Suprapubic skin (tissue), 4 donors: ENCODE data around the gene MYO5C. TPM values are rescaled to one million over a fixed set of nuclear protein-coding genes. Genes with fewer than 3 reads are reported as not detected.
"Not testable (repeated sequence)": the region's sequence is repeated elsewhere in the genome, so short reads cannot be mapped to it uniquely, and the experiment has no call there.

Source experiments
- DNase-seq, 2 donors: peaks; one replicate each; pipeline ENCODE4 v3.0.0-alpha.2; 2019; ENCODE audit warnings: low spot score in 2 of 2
- H3K27ac ChIP-seq: fragments of 200-600 bp; sonication (generic); one replicate; pipeline ENCODE4 v1.5.1; 2019
- H3K27me3 ChIP-seq: fragments of 200-600 bp; sonication (generic); one replicate; pipeline ENCODE4 v1.5.1; 2019
- H3K36me3 ChIP-seq: fragments of 200-600 bp; sonication (generic); one replicate; pipeline ENCODE4 v1.5.1; 2019
- H3K4me1 ChIP-seq: fragments of 200-600 bp; sonication (generic); one replicate; pipeline ENCODE4 v1.5.1; 2019
- H3K4me3 ChIP-seq: fragments of 200-600 bp; sonication (generic); one replicate; pipeline ENCODE4 v1.5.1; 2019; ENCODE audit warnings: mild to moderate bottlenecking
- H3K9me3 ChIP-seq: fragments of 200-600 bp; sonication (generic); one replicate; pipeline ENCODE4 v1.5.1; 2019
- EP300 ChIP-seq: sonication (generic); formaldehyde crosslinking; IDR thresholded peaks from one replicate; pipeline ENCODE4 v1.6.1; 2017; ENCODE audit warnings: antibody characterized with exemption
- POLR2A ChIP-seq, 2 donors: fragments of 450-650 bp; IDR thresholded peaks; one replicate each; pipeline ENCODE4 v1.6.1; 2017; ENCODE audit warnings: antibody characterized with exemption in 2 of 2, mild to moderate bottlenecking in 2 of 2, moderate library complexity in 2 of 2
- POLR2AphosphoS5 ChIP-seq, 3 donors: sonication (generic); formaldehyde crosslinking; IDR thresholded peaks; one replicate each; pipeline ENCODE4 v1.6.1; 2017; ENCODE audit warnings: antibody characterized with exemption in 3 of 3
- WGBS: methylation state at CpG from one replicate; pipeline ENCODE4 v1.1.5; 2018; 5-methylcytosine and 5-hydroxymethylcytosine counted together
- total RNA-seq, 4 donors: library from RNA; depleted of rRNA; stranded (reverse); fragments of >200 nt; gene quantifications; one replicate each; pipeline ENCODE4 v1.1.0, GENCODE V29; 2016
- TF ChIP-seq, protein P1 (sequence below), 2 donors: fragments of 200-600 bp in 1 of 2; fragments of 450-650 bp in 1 of 2; sonication (generic) in 1 of 2; IDR thresholded peaks; one replicate each; pipeline ENCODE4 v1.5.1; 2016 to 2019; ENCODE audit warnings: antibody characterized with exemption in 2 of 2, mild to moderate bottlenecking in 1 of 2, moderate library complexity in 1 of 2

The MYO5C gene
- total RNA-seq, 4 donors from 2014 or later, result 11.2 to 31.5 (median 14.9) TPM

DNA sequence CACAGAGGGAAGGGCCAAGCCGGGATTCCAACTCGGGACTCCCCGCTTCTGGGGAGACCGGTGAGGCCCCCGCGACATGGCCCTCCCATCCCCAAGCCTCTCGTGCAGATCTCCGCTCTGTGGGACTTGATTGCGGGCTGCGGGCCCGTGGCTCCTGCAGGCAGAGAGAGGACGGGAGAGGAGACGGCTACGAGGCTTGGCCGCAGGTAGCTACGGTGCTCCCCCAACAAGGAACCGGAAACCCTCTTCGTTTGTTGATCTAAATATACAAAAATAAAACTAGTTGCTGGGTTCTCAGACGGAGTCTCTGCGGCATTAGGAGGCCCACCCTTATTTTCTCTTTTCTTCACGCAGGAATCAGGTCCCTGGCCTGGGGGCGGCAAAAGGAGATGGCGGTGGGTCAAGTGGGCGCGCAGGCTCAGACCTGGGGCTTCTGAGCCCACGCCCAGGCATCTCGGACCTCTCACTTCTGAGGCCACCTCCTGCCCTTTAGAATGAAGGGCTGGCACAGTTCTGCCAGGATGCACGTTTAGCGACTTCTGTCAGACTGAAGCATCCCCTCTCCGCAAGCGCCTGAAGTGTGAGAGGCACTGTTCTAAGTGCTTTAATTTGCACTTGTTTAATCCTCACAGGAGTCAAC lies 115.3 kb downstream of the MYO5C start:
- TF ChIP-seq POLR2AphosphoS5 (IDR thresholded peaks at IDR 0.05), result no peak
- no peak for TF ChIP-seq POLR2A (IDR thresholded peaks at IDR 0.05)
- Histone ChIP-seq H3K27me3 (no peaks in the 10 kb centered on the region), H3K9me3 (no peaks in the 10 kb centered on the region), H3K27ac (peak overlapping the region; percentile 88), H3K4me1 (peaks cover 15% of the 10 kb centered on the region), H3K36me3 (no peaks in the 10 kb centered on the region), H3K4me3 (peak overlapping the region; percentile 84)
- DNase-seq, result no peak
- 9% methylated on average over 28 of the region's 31 CpGs for WGBS

DNA sequence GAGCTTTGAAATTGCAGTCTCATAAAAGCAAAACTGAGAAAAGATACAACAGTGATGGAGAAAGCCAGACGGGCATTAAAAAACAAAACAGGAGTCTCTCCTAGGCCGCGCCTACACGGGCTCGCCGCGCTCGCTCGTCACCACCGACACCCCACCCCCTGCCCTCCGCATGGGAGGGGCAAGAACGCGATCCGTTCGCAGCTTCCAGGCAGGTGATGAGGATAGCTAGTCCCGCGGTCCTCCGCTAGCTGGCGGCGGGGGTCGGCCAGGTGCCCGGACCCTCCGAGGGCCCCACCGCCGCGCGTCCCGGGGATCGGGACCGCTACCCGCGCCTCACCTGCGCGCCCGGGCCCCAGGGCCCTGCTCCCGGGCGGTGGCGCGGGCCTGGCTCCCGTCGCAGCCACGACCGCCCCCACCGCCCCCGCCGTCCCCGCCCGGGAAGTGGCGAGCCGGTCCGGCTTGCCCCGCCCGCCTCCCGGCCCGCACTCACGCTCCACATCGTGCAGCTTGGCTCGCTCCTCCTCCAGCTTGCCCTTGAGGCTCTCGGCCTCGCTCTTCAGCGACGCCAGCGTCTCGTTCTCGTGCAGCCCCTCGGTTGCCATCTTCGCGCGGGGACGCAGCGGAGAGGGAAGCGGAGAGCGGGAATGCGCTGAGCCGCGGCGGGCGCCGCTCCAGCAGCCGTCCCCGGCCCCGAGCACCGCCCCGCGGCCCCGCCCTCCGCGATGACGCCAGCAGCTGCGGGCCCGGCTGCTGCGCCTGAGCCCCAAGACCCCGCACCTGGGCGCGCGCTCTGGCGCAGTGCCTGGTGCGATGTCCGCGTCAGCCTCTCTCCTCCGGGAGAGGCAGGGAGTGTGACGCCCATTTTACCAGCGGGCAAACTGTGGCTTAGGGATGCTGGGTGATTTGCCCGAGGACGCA lies 116.1 kb downstream of the MYO5C start:
- H3K36me3 ChIP-seq, result no peaks in the 10 kb centered on the region
- peak; percentile 89 to 92 for DNase-seq
- WGBS, result 2% methylated on average over 22 of the region's 105 CpGs
- TF ChIP-seq EP300, result no peak
- TF ChIP-seq POLR2A (IDR thresholded peaks at IDR 0.05), result peak in 1 of 2 donors; percentile 44
- no peaks in the 10 kb centered on the region for H3K27me3 ChIP-seq
- no peaks in the 10 kb centered on the region for H3K9me3 ChIP-seq
- peak overlapping the region; percentile 84 for H3K4me3 ChIP-seq
- peak overlapping the region; percentile 88 for H3K27ac ChIP-seq
- H3K4me1 ChIP-seq, result peaks cover 15% of the 10 kb centered on the region

DNA sequence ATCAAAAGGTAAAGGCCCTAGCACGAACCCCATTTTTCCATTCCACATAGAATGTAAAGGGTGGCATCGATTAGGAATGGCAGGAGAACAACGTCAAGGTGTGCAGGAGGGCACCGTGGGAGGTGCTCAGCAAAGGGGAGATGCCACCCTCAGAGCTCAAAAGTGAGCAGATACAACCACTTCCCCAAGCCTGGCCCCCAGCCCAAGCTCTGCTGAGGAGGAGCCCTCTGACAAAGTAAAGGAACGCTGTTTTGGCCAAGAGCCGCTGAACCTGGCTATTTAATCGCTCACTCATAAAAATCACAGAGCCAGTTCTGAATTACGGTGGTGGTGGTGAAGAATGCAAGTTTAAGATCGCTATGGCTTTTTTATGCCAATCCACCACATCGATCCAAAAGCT lies 116.8 kb downstream of the MYO5C start:
- peak overlapping the region; percentile 84 for H3K4me3 ChIP-seq
- no peaks in the 10 kb centered on the region for H3K9me3 ChIP-seq
- WGBS, result 24% methylated on average over 10 of the region's 10 CpGs
- peaks cover 15% of the 10 kb centered on the region for H3K4me1 ChIP-seq
- H3K27me3 ChIP-seq, result no peaks in the 10 kb centered on the region
- peak overlapping the region; percentile 88 for H3K27ac ChIP-seq
- H3K36me3 ChIP-seq, result no peaks in the 10 kb centered on the region
- DNase-seq, result no peak
- no peak for TF ChIP-seq POLR2A (IDR thresholded peaks at IDR 0.05)
- TF ChIP-seq, protein P1, sequence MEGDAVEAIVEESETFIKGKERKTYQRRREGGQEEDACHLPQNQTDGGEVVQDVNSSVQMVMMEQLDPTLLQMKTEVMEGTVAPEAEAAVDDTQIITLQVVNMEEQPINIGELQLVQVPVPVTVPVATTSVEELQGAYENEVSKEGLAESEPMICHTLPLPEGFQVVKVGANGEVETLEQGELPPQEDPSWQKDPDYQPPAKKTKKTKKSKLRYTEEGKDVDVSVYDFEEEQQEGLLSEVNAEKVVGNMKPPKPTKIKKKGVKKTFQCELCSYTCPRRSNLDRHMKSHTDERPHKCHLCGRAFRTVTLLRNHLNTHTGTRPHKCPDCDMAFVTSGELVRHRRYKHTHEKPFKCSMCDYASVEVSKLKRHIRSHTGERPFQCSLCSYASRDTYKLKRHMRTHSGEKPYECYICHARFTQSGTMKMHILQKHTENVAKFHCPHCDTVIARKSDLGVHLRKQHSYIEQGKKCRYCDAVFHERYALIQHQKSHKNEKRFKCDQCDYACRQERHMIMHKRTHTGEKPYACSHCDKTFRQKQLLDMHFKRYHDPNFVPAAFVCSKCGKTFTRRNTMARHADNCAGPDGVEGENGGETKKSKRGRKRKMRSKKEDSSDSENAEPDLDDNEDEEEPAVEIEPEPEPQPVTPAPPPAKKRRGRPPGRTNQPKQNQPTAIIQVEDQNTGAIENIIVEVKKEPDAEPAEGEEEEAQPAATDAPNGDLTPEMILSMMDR (IDR thresholded peaks at IDR 0.05), result no peak
- no peak for TF ChIP-seq POLR2AphosphoS5 (IDR thresholded peaks at IDR 0.05)
- TF ChIP-seq EP300, result no peak

DNA sequence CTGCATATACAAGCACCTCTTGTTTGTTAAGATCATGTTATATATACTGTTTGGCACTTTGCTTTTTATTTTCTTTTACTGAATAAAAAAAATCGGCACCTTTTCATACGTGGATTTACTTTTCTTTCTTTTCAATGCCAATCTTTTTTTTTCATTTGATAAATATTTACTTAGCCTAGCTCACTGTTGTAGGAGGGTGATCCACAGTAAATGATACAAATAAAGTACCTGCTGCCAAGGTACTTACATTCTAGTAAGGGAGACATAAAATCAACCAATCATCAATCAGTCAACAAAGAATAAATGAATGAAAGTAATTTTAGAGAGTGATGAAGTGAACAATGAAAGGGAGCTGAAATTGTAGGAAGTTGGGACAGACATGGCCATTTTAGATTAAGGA lies 122.7 kb downstream of the MYO5C start:
- no peak overlapping the region for H3K27ac ChIP-seq
- H3K4me1 ChIP-seq, result peaks cover 3% of the 10 kb centered on the region
- no peak for TF ChIP-seq POLR2A (IDR thresholded peaks at IDR 0.05)
- no peak for TF ChIP-seq POLR2AphosphoS5 (IDR thresholded peaks at IDR 0.05)
- TF ChIP-seq, protein P1 (IDR thresholded peaks at IDR 0.05), result no peak
- TF ChIP-seq EP300, result no peak
- no peaks in the 10 kb centered on the region for H3K27me3 ChIP-seq
- H3K4me3 ChIP-seq, result no peak overlapping the region
- WGBS, result 86% methylated on average over 2 of the region's 2 CpGs
- DNase-seq, result no peak
- H3K36me3 ChIP-seq, result no peaks in the 10 kb centered on the region
- H3K9me3 ChIP-seq, result no peaks in the 10 kb centered on the region

DNA sequence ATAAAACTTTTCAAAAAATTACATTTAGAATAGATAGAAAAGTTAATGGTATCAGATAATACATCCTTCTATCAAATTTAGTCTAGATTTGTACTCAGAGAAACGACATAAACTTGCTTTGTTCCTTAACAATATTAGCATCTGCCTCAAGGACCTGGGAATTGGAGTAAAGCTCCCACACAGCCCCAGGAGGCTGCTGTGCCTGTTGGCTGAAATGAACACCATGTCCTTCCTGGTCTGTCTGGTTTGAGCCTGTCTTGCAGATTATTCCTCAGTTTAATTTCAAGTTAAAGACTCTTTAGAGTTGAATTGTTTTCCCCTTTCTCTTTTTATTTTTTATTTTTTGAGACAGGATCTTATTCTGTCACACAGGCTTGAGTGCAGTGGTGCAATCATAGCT lies 123.8 kb downstream of the MYO5C start:
- Histone ChIP-seq H3K4me1 (peaks cover 3% of the 10 kb centered on the region), H3K4me3 (no peak overlapping the region), H3K27ac (no peak overlapping the region), H3K27me3 (no peaks in the 10 kb centered on the region), H3K36me3 (no peaks in the 10 kb centered on the region), H3K9me3 (no peaks in the 10 kb centered on the region)
- no peak for DNase-seq
- TF ChIP-seq, protein P1 (IDR thresholded peaks at IDR 0.05), result no peak
- TF ChIP-seq POLR2A (IDR thresholded peaks at IDR 0.05) (no peak), EP300 (no peak), POLR2AphosphoS5 (IDR thresholded peaks at IDR 0.05) (no peak)
- 14% methylated on average over 1 of the region's 1 CpG for WGBS

DNA sequence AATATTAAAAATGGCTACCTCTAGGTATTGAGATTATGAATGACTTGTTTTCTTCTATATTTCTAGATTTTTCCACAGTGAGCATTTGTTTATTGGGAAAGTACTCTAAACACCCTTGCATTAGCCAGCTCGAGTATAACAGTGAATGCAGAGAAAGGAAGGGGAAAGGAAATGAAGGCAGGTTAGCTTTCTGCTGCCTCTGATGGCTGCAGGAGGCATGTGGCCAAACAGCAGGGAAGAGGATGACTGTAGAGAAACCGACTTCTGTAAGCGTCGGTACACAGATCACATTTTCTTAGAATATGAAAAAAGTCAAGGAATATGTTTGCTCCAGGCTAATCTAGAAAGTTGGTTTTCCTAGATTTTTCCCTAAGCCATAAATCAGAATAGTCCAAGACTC lies 124.2 kb downstream of the MYO5C start:
- no peak overlapping the region for H3K4me3 ChIP-seq
- no peaks in the 10 kb centered on the region for H3K9me3 ChIP-seq
- 20% methylated on average over 4 of the region's 4 CpGs for WGBS
- no peak overlapping the region for H3K27ac ChIP-seq
- DNase-seq, result no peak
- TF ChIP-seq EP300, result no peak
- TF ChIP-seq POLR2AphosphoS5 (IDR thresholded peaks at IDR 0.05), result no peak
- no peak for TF ChIP-seq POLR2A (IDR thresholded peaks at IDR 0.05)
- TF ChIP-seq, protein P1 (IDR thresholded peaks at IDR 0.05), result no peak
- H3K27me3 ChIP-seq, result no peaks in the 10 kb centered on the region
- H3K4me1 ChIP-seq, result peaks cover 3% of the 10 kb centered on the region
- no peaks in the 10 kb centered on the region for H3K36me3 ChIP-seq

DNA sequence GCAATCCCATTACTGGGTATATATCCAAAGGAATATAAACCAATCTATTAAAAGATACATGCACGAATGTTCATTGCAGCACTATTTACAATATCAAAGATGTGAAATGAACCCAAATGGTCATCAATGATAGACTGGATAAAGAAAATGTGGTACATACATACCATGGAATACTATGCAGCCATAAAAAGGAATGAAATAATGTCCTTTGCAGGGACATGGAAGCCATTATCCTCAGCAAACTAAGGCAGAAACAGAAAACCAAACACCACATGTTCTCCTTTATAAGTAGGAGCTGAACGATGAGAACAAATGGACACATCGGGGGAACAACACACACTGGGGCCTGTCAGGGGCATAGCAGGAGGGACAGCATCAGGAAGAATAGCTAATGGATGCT lies 125.4 kb downstream of the MYO5C start:
- H3K4me1 ChIP-seq, H3K4me3 ChIP-seq, H3K27ac ChIP-seq, H3K9me3 ChIP-seq, H3K36me3 ChIP-seq, DNase-seq, H3K27me3 ChIP-seq: not testable (repeated sequence)
- 97% methylated on average over 3 of the region's 3 CpGs for WGBS

DNA sequence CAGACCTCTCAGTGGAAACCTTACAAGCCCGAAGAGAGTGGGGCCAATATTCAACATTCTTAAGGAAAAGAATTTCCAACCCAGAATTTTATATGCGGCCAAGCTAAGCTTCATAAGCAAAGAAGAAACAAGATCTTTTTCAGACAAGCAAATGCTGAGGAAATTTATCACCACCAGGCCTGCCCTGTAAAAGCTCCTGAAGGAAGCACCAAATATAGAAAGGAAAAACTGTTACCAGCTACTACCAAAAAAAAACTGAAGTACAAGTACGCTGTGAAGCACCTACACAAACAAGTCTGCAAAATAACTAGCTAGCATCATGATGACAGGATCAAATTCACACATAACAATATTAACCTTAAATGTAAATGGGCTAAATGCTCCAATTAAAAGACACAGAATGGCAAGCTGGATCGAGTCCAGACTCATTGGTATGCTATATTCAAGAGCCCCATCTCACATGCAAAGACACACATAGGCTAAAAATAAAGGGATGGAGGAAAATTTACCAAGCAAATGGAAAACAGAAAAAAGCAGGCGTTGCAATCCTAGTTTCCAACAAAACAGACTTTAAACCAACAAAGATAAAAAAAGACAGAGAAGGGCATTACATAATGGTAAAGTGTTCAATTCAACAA lies 130.0 kb downstream of the MYO5C start:
- WGBS, result 94% methylated on average over 5 of the region's 5 CpGs
- not testable (repeated sequence) for H3K36me3 ChIP-seq, DNase-seq, H3K4me3 ChIP-seq, H3K9me3 ChIP-seq, H3K4me1 ChIP-seq, H3K27ac ChIP-seq, H3K27me3 ChIP-seq
